ENCODE results near the gene B4GALNT2.
"Not testable (repeated sequence)": the region's sequence is repeated elsewhere in the genome, so short reads cannot be mapped to it uniquely, and the experiment has no call there.

B4GALNT2 gene

GRCh38 chr17:49125449-49125848 is 7.1 kb upstream of the B4GALNT2 start:
- TF ChIP-seq EZH2phosphoT487 (IDR thresholded peaks at IDR 0.05; ENCODE audit: borderline replicate concordance, low read length) (no peak), CTCF (IDR thresholded peaks at IDR 0.05; ENCODE audit: low read depth, low read length, poor library complexity, severe bottlenecking) (no peak)
- Histone ChIP-seq H3K9me3 (ENCODE audit: control insufficient read depth, insufficient read depth, low read length) (no peaks in the 10 kb centered on the region), H4K20me1 (ENCODE audit: control insufficient read depth, insufficient read depth, low read depth, low read length) (no peaks in the 10 kb centered on the region), H3K27me3 (ENCODE audit: control insufficient read depth, low read length) (peaks cover 13% of the 10 kb centered on the region; the same call in 1 of the 2 replicates), H3K27ac (ENCODE audit: low read depth, low read length) (no peak overlapping the region), H3K36me3 (ENCODE audit: control insufficient read depth, low read length) (no peaks in the 10 kb centered on the region), H3K9me2 (replicated peaks; ENCODE audit: control insufficient read depth, low read length) (no peaks in the 10 kb centered on the region), H3K4me1 (ENCODE audit: control insufficient read depth, low read length) (no peaks in the 10 kb centered on the region), H3K4me3 (ENCODE audit: low read length) (no peak overlapping the region), H3K79me2 (ENCODE audit: control insufficient read depth, low read length) (no peaks in the 10 kb centered on the region), H3K4me2 (ENCODE audit: low read length) (no peak overlapping the region), H3F3A (ENCODE audit: control insufficient read depth, insufficient read depth) (no peaks in the 10 kb centered on the region)

- not testable (repeated sequence) for H3F3A ChIP-seq (ENCODE audit: control insufficient read depth, insufficient read depth)
These were observed 6.2 kb upstream of the B4GALNT2 start for GRCh38 chr17:49126183-49126859.

GRCh38 chr17:49129359-49129950 is 3.1 kb upstream of the B4GALNT2 start:
- H3K79me2 ChIP-seq (ENCODE audit: control insufficient read depth, low read length); H3K27me3 ChIP-seq (ENCODE audit: control insufficient read depth, low read length); H3K4me1 ChIP-seq (ENCODE audit: control insufficient read depth, low read length); H3K36me3 ChIP-seq (ENCODE audit: control insufficient read depth, low read length); H3K27ac ChIP-seq (ENCODE audit: low read depth, low read length); H3K4me3 ChIP-seq (ENCODE audit: low read length); H3K9me2 ChIP-seq (replicated peaks; ENCODE audit: control insufficient read depth, low read length); H3K9me3 ChIP-seq (ENCODE audit: control insufficient read depth, insufficient read depth, low read length); H3K4me2 ChIP-seq (ENCODE audit: low read length); H3F3A ChIP-seq (ENCODE audit: control insufficient read depth, insufficient read depth); H4K20me1 ChIP-seq (ENCODE audit: control insufficient read depth, insufficient read depth, low read depth, low read length): not testable (repeated sequence)

More at GRCh38 chr17:49126183-49126859, 6.2 kb upstream of the B4GALNT2 start:
- H3K4me3 ChIP-seq (ENCODE audit: low read length); H3K4me1 ChIP-seq (ENCODE audit: control insufficient read depth, low read length); H3K36me3 ChIP-seq (ENCODE audit: control insufficient read depth, low read length); H3K4me2 ChIP-seq (ENCODE audit: low read length); H3K9me3 ChIP-seq (ENCODE audit: control insufficient read depth, insufficient read depth, low read length); H3K9me2 ChIP-seq (replicated peaks; ENCODE audit: control insufficient read depth, low read length); H3K27ac ChIP-seq (ENCODE audit: low read depth, low read length); H3K79me2 ChIP-seq (ENCODE audit: control insufficient read depth, low read length); H4K20me1 ChIP-seq (ENCODE audit: control insufficient read depth, insufficient read depth, low read depth, low read length); H3K27me3 ChIP-seq (ENCODE audit: control insufficient read depth, low read length): not testable (repeated sequence)

GRCh38 chr17:49130891-49131290 is 1.7 kb upstream of the B4GALNT2 start:
- Histone ChIP-seq H3K4me3 (ENCODE audit: low read length) (no peak overlapping the region), H4K20me1 (ENCODE audit: control insufficient read depth, insufficient read depth, low read depth, low read length) (no peaks in the 10 kb centered on the region), H3K36me3 (ENCODE audit: control insufficient read depth, low read length) (no peaks in the 10 kb centered on the region), H3F3A (ENCODE audit: control insufficient read depth, insufficient read depth) (no peaks in the 10 kb centered on the region), H3K9me3 (ENCODE audit: control insufficient read depth, insufficient read depth, low read length) (no peaks in the 10 kb centered on the region), H3K27me3 (ENCODE audit: control insufficient read depth, low read length) (peaks cover 3% of the 10 kb centered on the region; the same call in 1 of the 2 replicates), H3K27ac (ENCODE audit: low read depth, low read length) (no peak overlapping the region), H3K4me2 (ENCODE audit: low read length) (no peak overlapping the region), H3K79me2 (ENCODE audit: control insufficient read depth, low read length) (no peaks in the 10 kb centered on the region), H3K4me1 (ENCODE audit: control insufficient read depth, low read length) (no peaks in the 10 kb centered on the region), H3K9me2 (replicated peaks; ENCODE audit: control insufficient read depth, low read length) (no peaks in the 10 kb centered on the region)
- TF ChIP-seq CTCF (IDR thresholded peaks at IDR 0.05; ENCODE audit: low read depth, low read length, poor library complexity, severe bottlenecking), result no peak
- no peak for TF ChIP-seq EZH2phosphoT487 (IDR thresholded peaks at IDR 0.05; ENCODE audit: borderline replicate concordance, low read length)
